ENCODE data around the gene ATXN7L1.

Gene ATXN7L1

DNA sequence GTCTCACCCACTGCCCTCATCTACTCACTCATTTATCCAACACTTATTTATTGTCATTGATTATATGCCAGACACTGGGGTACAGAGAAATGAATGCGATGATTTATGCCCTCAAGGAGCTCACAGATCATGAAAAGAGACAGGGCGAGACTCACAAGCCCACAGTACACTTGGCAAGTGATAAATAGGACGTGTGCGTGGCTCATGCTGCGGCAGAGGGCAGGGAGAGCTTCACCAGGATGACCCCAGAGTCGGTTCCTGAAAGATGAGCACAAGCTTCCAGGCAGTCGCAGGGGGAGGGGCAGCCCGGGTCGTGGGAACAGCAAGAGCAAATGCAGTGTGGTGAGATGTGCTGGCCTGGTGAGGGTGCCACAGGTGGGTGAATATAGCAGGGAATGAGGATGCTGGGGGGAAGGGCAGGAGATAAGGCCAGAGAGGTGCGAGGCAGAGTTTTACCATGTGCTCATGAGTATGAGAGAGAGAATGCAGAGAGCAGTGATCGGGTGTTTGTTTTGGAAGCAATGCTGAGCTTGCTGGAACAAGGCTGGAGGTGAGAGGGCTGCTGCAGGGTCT lies 70.9 kb downstream of the ATXN7L1 start:
- H3K27me3 Mint-ChIP-seq, result peaks cover 4% of the 10 kb centered on the region
- H3K4me3 Mint-ChIP-seq, result no peak overlapping the region
- H3K4me1 Mint-ChIP-seq, result peaks cover 62% of the 10 kb centered on the region
- H3K27ac Mint-ChIP-seq, result peak overlapping the region; percentile 6
- CTCF ChIA-PET, result interaction anchor here (1.1 to 4.0 kb wide), 3 partner anchors 39 to 205 kb away, joined by 3 to 18 read pairs (median 3); no protein-coding TSS in a partner anchor
- H3K36me3 Mint-ChIP-seq, result peaks cover 16% of the 10 kb centered on the region
- H3K9me3 Mint-ChIP-seq, result peaks cover 4% of the 10 kb centered on the region
- no peak for DNase-seq

DNA sequence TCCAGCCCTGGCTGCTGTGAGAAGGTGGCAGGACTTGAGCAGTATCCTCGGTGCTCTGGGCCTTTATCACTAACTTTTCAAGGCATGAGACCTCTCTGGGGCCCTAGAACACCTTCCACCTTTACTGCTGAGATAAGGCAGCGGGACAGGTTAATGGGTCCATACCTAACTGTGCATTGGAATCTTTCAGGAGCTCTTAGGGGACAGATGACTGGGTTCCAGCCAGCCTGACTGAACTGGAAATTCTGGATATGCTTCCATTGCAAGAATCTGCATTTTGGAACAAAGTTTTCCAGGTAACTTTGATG lies 73.0 kb downstream of the ATXN7L1 start:
- CTCF ChIA-PET, result interaction anchor here (1.6 kb wide), 1 partner anchor 43 kb away, joined by 6 read pairs; no protein-coding TSS in a partner anchor
- DNase-seq, result no peak
- Mint-ChIP-seq H3K36me3 (peaks cover 4% of the 10 kb centered on the region), H3K27ac (no peak overlapping the region), H3K4me1 (peaks cover 53% of the 10 kb centered on the region), H3K4me3 (no peak overlapping the region), H3K27me3 (peaks cover 3% of the 10 kb centered on the region), H3K9me3 (no peaks in the 10 kb centered on the region)

DNA sequence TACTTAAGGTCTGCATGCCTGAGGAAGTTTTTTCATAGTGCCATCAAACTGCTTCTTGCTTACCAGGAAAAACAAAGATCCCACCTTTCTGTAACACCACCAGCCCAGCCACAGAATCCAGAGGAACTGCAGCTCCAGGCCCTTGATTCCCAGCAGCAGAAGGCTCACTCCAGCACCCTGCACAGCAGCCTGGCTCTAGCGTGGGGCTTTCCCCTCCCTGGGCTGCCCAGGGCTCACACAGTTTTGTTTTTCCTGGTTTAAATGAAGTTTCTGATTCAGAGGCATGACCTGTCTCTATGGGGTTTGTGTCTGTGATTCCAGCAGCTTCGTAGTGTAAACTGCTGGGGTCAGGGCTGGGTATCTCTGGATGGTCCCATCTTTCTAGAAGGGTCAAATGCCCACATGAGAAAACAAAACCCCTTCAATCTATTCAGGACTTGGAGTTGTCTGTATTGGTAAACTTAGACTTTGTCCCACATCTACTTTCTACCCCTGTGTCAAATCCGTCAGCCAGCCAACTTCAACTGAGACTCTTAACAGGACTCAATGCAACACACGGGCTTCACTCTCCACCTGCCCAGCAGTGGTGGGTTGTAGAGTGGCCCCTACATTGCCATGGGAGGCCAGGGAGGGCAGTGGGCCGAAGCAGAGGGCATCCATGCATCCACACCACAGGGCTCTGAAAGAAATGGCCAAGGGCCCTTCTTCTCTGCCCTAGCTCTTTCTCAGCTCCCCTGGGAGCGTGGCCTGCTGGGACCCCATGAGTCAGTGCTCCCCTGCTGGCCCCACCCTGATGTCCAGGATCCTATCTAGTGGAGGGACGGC lies 73.6 kb downstream of the ATXN7L1 start:
- H3K9me3 Mint-ChIP-seq, result no peaks in the 10 kb centered on the region
- peaks cover 3% of the 10 kb centered on the region for H3K27me3 Mint-ChIP-seq
- CTCF ChIA-PET, result interaction anchor here (1.6 kb wide), 1 partner anchor 42 kb away, joined by 6 read pairs; no protein-coding TSS in a partner anchor
- peaks cover 3% of the 10 kb centered on the region for H3K36me3 Mint-ChIP-seq
- H3K4me3 Mint-ChIP-seq, result no peak overlapping the region
- DNase-seq, result no peak
- H3K4me1 Mint-ChIP-seq, result peaks cover 47% of the 10 kb centered on the region
- H3K27ac Mint-ChIP-seq, result no peak overlapping the region

DNA sequence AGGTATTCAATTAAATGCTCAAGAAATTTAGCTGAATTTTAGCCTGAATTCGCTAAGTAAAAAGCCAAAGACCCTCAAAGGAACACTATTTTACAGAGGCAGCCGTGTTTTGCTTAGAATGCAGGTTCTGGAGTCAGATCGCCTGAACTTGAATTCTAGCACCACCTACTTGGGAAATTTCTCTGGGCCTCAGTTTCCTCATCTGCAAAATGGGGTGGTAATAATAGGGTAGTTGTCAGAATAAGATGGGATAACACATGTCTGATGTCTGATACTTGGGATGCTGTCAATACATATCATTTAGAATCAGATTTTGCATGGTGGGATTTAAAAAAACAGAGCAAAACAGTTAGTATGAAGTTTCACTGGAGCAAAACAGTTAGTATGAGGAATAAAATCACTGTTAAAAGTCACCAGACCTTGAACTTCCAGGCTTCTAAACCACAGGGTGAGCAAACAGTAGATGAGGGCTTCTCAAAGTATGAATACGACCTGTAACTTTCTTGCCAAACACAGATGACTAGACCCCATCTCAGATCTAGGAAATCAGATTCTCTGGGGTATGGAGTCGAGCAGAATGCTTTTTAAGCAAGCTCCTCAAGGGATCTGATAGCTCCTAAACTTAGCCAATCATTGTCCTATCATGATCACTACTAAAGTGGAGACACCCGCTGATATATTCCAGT lies 75.4 kb downstream of the ATXN7L1 start:
- CTCF ChIA-PET, result interaction anchor here (1.2 to 1.5 kb wide), 2 partner anchors 41 to 76 kb away, joined by 3 to 4 read pairs; no protein-coding TSS in a partner anchor
- Mint-ChIP-seq H3K27me3 (peaks cover 3% of the 10 kb centered on the region), H3K36me3 (no peaks in the 10 kb centered on the region), H3K4me1 (peaks cover 29% of the 10 kb centered on the region), H3K9me3 (no peaks in the 10 kb centered on the region), H3K27ac (no peak overlapping the region), H3K4me3 (no peak overlapping the region)
- no peak for DNase-seq

DNA sequence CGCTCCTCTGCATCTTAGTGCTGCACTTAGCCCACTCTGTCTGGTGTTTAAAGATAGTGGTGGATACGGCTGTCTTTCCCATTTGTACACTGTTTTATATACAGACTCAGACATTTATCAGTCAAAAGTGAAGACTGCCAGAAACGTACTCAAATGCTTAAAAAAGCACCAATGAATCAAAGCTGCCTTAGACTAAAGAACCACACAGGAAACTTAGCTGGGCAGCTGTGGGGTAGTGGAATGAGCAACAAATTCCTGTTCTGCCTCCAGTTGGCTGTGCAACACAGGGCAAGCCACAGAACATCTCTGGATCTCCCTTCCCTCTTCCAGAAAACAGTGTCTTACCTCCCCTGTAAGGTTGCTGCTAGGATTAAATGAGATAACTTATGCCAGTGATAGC lies 76.0 kb downstream of the ATXN7L1 start:
- no peaks in the 10 kb centered on the region for H3K36me3 Mint-ChIP-seq
- DNase-seq, result peak; percentile 32
- no peak overlapping the region for H3K4me3 Mint-ChIP-seq

DNA sequence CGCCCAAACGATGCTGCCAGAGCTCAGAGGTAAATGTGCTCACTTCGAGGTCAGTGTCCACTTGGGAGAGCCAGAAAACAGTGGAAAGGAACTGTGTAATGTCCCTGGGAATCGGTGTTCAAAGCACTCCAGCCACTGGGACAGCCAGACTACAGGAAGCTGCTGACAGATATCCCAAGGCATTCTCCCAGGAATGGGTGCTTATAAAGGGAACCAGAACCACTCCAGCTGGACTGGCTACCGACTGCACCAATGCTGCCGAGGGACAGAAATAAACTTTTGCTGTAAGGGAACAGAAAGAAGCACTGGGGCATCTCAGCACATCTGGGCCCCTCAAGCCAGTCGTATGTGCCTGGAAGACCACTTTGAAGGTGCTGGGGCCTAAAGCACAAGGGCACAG lies 76.7 kb downstream of the ATXN7L1 start:
- CTCF ChIA-PET, result interaction anchor here (1.5 kb wide), 1 partner anchor 78 kb away, joined by 3 read pairs; no protein-coding TSS in a partner anchor
- peaks cover 6% of the 10 kb centered on the region for H3K27me3 Mint-ChIP-seq
- no peak overlapping the region for H3K27ac Mint-ChIP-seq
- no peak for DNase-seq
- no peaks in the 10 kb centered on the region for H3K36me3 Mint-ChIP-seq
- peaks cover 20% of the 10 kb centered on the region for H3K4me1 Mint-ChIP-seq
- H3K4me3 Mint-ChIP-seq, result no peak overlapping the region
- H3K9me3 Mint-ChIP-seq, result no peaks in the 10 kb centered on the region

More for the DNA sequence above, 76.0 kb downstream of the ATXN7L1 start:
- no peak overlapping the region for H3K27ac Mint-ChIP-seq
- CTCF ChIA-PET, result interaction anchor here (1.2 to 1.5 kb wide), 2 partner anchors 40 to 77 kb away, joined by 3 to 4 read pairs; no protein-coding TSS in a partner anchor
- no peaks in the 10 kb centered on the region for H3K9me3 Mint-ChIP-seq
- H3K4me1 Mint-ChIP-seq, result peaks cover 24% of the 10 kb centered on the region
- H3K27me3 Mint-ChIP-seq, result peaks cover 3% of the 10 kb centered on the region

DNA sequence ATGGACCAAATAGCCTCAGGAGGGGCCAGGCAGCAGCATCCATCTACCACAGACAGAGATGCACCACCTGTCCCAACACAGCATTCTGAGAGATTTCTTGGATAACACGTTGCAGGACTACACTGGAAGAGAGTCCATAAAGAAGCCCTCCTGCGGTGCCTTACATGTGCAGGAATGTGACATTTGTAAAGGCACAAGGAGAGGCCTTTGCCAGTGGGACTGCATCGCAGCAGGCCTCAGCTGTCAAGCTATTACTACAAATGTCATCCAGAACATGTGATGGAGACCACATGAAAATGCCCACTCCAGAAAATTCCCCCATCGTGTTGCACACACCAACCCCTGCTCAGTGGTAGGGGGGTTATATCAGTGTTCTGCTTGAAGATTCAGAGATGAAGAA lies 77.4 kb downstream of the ATXN7L1 start:
- Mint-ChIP-seq H3K4me1 (peaks cover 20% of the 10 kb centered on the region), H3K27me3 (peaks cover 6% of the 10 kb centered on the region), H3K4me3 (no peak overlapping the region), H3K27ac (no peak overlapping the region), H3K36me3 (no peaks in the 10 kb centered on the region), H3K9me3 (no peaks in the 10 kb centered on the region)
- CTCF ChIA-PET, result interaction anchor here (0.8 kb wide), 1 partner anchor 243 kb away, joined by 3 read pairs; no protein-coding TSS in a partner anchor
- no peak for DNase-seq

DNA sequence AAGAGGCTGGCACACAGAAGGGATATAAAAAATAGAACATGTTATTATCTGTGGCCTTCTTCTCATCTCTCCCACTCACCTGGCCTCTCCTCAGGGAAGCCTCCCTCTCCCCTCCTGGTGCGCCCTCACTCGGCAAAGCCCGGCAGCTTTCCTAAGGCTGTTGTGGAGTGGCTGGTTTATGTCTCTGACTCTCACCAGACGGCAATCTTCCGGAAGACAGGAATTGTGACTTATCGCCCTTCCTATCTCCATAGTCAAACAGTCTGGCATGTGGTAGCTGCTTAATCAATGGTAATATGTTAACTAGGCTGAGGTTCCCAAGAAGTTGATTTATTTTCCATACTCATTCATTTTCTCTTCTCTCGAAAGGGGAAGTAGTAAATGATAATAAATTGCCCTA lies 78.7 kb downstream of the ATXN7L1 start:
- Mint-ChIP-seq H3K27ac (no peak overlapping the region), H3K27me3 (peaks cover 5% of the 10 kb centered on the region), H3K4me3 (no peak overlapping the region), H3K4me1 (peaks cover 20% of the 10 kb centered on the region), H3K9me3 (no peaks in the 10 kb centered on the region), H3K36me3 (no peaks in the 10 kb centered on the region)
- CTCF ChIA-PET, result no interaction called here
- no peak for DNase-seq

DNA sequence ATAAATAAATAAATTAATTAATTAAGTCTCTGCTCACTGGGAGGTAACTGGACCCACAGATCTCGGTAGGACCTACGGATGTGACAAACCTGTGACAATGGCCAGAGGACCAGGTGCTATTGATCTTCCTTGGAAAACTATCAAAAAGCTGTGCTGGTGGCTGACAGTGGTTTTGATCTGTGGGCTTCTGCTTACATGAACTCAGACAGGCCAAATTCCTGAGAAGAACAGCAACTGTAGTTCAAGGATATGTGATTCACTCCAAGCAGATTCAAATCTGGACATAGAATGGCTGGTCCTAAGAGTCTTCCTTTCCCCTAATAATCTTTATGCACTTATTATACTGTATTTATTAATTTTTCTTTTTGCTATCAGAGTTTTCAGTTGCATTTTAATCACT lies 80.0 kb downstream of the ATXN7L1 start:
- H3K27ac Mint-ChIP-seq, result no peak overlapping the region
- CTCF ChIA-PET, result interaction anchor here (0.5 kb wide), 1 partner anchor 105 kb away, joined by 3 read pairs; no protein-coding TSS in a partner anchor
- H3K27me3 Mint-ChIP-seq, result peaks cover 3% of the 10 kb centered on the region
- no peak overlapping the region for H3K4me3 Mint-ChIP-seq
- peaks cover 20% of the 10 kb centered on the region for H3K4me1 Mint-ChIP-seq
- no peaks in the 10 kb centered on the region for H3K9me3 Mint-ChIP-seq
- DNase-seq, result no peak
- H3K36me3 Mint-ChIP-seq, result no peaks in the 10 kb centered on the region

DNA sequence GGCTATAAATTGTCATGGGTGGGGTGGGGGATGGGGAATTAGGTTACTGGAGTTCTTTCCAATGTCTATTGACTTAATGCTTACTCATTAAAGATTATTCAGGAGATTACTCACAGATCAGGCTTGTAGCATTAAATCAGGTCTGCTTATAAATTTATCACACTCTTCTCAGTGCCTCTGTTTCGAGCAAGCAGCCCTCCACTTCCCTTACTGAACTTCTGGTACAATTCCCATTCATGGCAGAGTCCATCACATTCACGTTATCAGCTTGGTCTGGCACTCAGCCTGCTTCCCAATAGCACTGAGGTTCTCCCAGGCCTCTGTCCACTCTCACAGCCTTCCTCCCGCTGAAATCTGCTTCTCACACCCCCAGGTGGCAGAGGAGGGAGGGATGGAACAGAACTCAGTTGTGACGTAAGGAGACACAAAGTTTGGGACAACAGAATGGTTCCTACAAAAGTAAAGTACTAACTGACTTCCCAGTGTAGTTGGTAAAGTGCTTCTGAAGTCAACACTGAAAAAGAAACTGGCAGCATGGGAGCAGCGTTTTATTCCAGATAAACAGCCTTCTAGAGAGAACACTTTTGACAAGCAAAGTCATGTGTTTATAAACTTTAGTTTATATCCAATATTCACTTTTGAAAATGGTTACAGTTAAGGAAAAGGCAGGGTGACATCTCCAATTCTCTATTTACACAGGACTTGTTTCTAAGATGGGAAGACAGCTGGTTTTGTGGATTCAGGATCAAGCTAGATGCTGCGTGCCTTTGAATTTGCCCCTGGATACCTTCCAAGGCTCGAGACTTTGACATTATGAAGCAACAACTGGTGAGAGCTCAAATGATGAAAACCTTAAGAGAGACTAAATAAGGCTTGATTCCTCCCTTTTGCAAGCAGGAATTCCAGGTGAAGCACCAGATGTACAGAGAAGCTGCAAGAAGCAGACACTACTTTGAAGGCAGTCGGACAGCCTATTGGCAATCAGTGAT lies 81.4 kb downstream of the ATXN7L1 start:
- DNase-seq, result no peak
- CTCF ChIA-PET, result interaction anchor here (1.1 kb wide), 1 partner anchor 26 kb away, joined by 4 read pairs; no protein-coding TSS in a partner anchor
- H3K9me3 Mint-ChIP-seq, result no peaks in the 10 kb centered on the region
- no peak overlapping the region for H3K4me3 Mint-ChIP-seq
- H3K36me3 Mint-ChIP-seq, result no peaks in the 10 kb centered on the region
- peaks cover 8% of the 10 kb centered on the region for H3K4me1 Mint-ChIP-seq
- peaks cover 3% of the 10 kb centered on the region for H3K27me3 Mint-ChIP-seq
- no peak overlapping the region for H3K27ac Mint-ChIP-seq

DNA sequence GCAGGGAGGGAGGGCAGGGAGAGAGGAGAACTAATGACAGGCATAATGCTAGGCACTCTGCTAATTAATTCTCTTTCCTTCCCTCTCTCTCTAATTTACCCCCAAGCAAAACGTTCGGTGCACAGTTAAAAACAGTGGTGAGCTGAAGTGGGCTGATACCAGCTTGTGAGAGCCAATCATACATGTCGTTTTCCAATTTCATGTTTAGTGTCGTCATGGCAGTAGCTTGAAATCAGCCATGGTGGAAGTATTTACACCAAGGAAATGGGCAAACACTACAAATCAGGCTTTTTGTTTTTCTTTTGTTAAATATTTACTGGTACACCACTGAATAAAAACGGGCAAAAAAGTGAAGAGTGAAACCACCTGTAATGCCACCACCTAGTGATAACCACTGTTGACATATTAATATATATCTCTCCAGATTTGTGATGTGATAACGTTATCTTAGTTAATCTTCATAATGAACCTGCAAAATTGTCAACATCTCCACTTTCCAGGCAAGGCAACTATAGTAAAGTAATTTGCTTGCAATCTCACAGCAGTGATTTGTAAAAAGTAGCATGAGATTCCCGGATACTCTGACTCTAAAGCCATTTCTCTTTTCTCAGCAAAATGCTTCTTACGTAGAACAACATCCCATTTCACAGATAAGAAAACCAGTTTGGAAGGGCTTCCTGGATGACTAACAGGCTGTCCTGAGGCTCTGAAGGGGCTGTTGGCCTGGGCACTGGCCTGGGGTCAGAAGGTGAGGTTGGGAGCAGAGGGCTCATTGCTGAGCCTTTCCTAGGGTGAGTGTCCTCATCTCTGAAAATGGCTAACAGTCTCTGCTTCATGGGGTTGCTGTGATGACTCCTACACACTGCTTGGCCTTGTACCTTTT lies 83.7 kb downstream of the ATXN7L1 start:
- H3K27ac Mint-ChIP-seq, result no peak overlapping the region
- H3K27me3 Mint-ChIP-seq, result peaks cover 7% of the 10 kb centered on the region
- no peaks in the 10 kb centered on the region for H3K4me1 Mint-ChIP-seq
- no peaks in the 10 kb centered on the region for H3K9me3 Mint-ChIP-seq
- no peak for DNase-seq
- CTCF ChIA-PET, result no interaction called here
- H3K36me3 Mint-ChIP-seq, result no peaks in the 10 kb centered on the region
- no peak overlapping the region for H3K4me3 Mint-ChIP-seq

DNA sequence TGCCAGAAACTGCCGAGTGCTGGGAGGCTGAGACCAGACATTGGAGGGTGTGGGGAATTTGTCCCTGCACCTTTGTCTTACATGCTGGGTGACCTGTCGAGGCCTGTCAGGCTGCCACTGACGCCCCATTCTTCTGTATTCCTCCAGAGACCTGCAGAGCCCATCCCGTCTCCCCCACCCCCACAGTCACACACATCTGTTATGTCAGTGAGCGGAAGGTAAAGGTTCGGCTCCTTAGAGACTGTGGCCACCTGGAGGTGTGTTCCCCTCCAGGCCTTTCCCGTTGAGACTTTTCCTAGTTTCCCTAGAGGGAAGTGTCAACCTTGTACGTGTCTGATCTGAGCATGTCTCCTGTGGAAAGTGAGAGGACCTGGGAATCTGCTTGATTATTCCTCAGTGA lies 84.5 kb downstream of the ATXN7L1 start:
- Mint-ChIP-seq H3K36me3 (no peaks in the 10 kb centered on the region), H3K27me3 (peaks cover 7% of the 10 kb centered on the region), H3K4me1 (no peaks in the 10 kb centered on the region), H3K9me3 (no peaks in the 10 kb centered on the region), H3K4me3 (no peak overlapping the region), H3K27ac (no peak overlapping the region)
- CTCF ChIA-PET, result no interaction called here
- no peak for DNase-seq

DNA sequence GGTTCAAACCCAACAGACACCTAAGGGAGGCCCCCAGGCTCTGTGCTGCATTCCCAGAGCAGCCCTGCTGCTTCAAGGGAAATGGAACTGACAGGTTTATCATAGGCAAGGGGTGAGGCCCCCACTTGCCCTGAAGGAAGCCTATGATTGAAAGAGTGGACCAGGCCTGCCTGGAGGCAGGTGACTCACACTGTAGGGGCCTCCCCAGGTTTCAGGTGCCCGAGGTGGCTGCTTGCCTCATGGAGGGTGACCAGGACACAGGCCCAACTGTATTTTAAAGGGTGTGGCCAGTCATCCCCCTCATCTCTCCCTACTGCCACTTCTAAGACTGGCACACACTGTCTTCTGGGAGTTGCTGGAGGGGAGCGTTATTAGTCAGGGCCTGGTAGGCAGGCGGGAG lies 85.4 kb downstream of the ATXN7L1 start:
- no peak for DNase-seq
- CTCF ChIA-PET, result no interaction called here
- H3K36me3 Mint-ChIP-seq, result no peaks in the 10 kb centered on the region
- no peak overlapping the region for H3K4me3 Mint-ChIP-seq
- H3K4me1 Mint-ChIP-seq, result no peaks in the 10 kb centered on the region
- no peaks in the 10 kb centered on the region for H3K9me3 Mint-ChIP-seq
- no peak overlapping the region for H3K27ac Mint-ChIP-seq
- H3K27me3 Mint-ChIP-seq, result peaks cover 7% of the 10 kb centered on the region
